Measurements from ENCODE around the gene ANKRD29. TPM values are rescaled to one million over a fixed set of nuclear protein-coding genes. Genes with fewer than 3 reads are reported as not detected.

The ANKRD29 gene
- total RNA-seq, 4 donors from 2014 or later: 13.0 to 22.1 (median 16.8) TPM

- no peaks in the 10 kb centered on the region for H3K9me3 ChIP-seq
- H3K4me1 ChIP-seq: peaks cover 0 to 15% (median 14%) of the 10 kb centered on the region in 4 donors
- no peak for DNase-seq (ENCODE audit: low spot score in 2 of 2)
- peak overlapping the region in 1 of 4 donors; percentile 69 for H3K27ac ChIP-seq
- no peak for TF ChIP-seq EP300 (IDR thresholded peaks at IDR 0.05)
- no peak for TF ChIP-seq CTCF (IDR thresholded peaks at IDR 0.05)
- TF ChIP-seq POLR2A (IDR thresholded peaks at IDR 0.05): no peak
- H3K4me3 ChIP-seq: no peak overlapping the region
- H3K27me3 ChIP-seq: no peaks in the 10 kb centered on the region
- WGBS, 2 donors: 83 to 90% methylated on average over 4 of the region's 4 CpGs
- H3K36me3 ChIP-seq: peaks cover 5 to 65% (median 10%) of the 10 kb centered on the region in 3 donors
Observed at GRCh38 chr18:23573020-23573419, 89.7 kb downstream of the ANKRD29 start.

GRCh38 chr18:23572570-23572969 is 90.1 kb downstream of the ANKRD29 start:
- WGBS, 2 donors: 75 to 84% methylated on average over 5 of the region's 5 CpGs

GRCh38 chr18:23572012-23572411 is 90.7 kb downstream of the ANKRD29 start:
- peaks cover 5 to 71% (median 10%) of the 10 kb centered on the region in 3 donors for H3K36me3 ChIP-seq
- H3K4me3 ChIP-seq: no peak overlapping the region
- TF ChIP-seq POLR2A (IDR thresholded peaks at IDR 0.05): no peak
- no peak for TF ChIP-seq EP300 (IDR thresholded peaks at IDR 0.05)
- TF ChIP-seq CTCF (IDR thresholded peaks at IDR 0.05): no peak
- no peaks in the 10 kb centered on the region for H3K27me3 ChIP-seq
- H3K4me1 ChIP-seq: peaks cover 0 to 15% (median 14%) of the 10 kb centered on the region in 4 donors
- no peaks in the 10 kb centered on the region for H3K9me3 ChIP-seq
- H3K27ac ChIP-seq: no peak overlapping the region
- 69 to 71% methylated on average over 2 of the region's 2 CpGs for WGBS, 2 donors
- no peak for DNase-seq (ENCODE audit: low spot score in 2 of 2)

More at GRCh38 chr18:23572570-23572969, 90.1 kb downstream of the ANKRD29 start:
- TF ChIP-seq CTCF (IDR thresholded peaks at IDR 0.05) (no peak), POLR2A (IDR thresholded peaks at IDR 0.05) (no peak), EP300 (IDR thresholded peaks at IDR 0.05) (no peak)
- Histone ChIP-seq H3K36me3 (peaks cover 5 to 68% (median 10%) of the 10 kb centered on the region in 3 donors), H3K9me3 (no peaks in the 10 kb centered on the region), H3K27ac (no peak overlapping the region), H3K27me3 (no peaks in the 10 kb centered on the region), H3K4me3 (no peak overlapping the region), H3K4me1 (peaks cover 0 to 15% (median 14%) of the 10 kb centered on the region in 4 donors)
- DNase-seq (ENCODE audit: low spot score in 2 of 2): no peak

- DNase-seq (ENCODE audit: low spot score in 2 of 2): no peak
- TF ChIP-seq CTCF (IDR thresholded peaks at IDR 0.05): no peak
- no peak for TF ChIP-seq POLR2A (IDR thresholded peaks at IDR 0.05)
- no peak for TF ChIP-seq EP300 (IDR thresholded peaks at IDR 0.05)
- peaks cover 6 to 73% (median 10%) of the 10 kb centered on the region in 3 donors for H3K36me3 ChIP-seq
- no peaks in the 10 kb centered on the region for H3K27me3 ChIP-seq
- no peak overlapping the region for H3K4me3 ChIP-seq
- 79 to 94% methylated on average over 3 of the region's 3 CpGs for WGBS, 2 donors
- peaks cover 0 to 15% (median 14%) of the 10 kb centered on the region in 4 donors for H3K4me1 ChIP-seq
- no peaks in the 10 kb centered on the region for H3K9me3 ChIP-seq
- no peak overlapping the region for H3K27ac ChIP-seq
Observed at GRCh38 chr18:23570912-23571504, 91.7 kb downstream of the ANKRD29 start.

- Histone ChIP-seq H3K27me3 (no peaks in the 10 kb centered on the region), H3K4me3 (no peak overlapping the region), H3K27ac (no peak overlapping the region), H3K4me1 (peaks cover 0 to 15% (median 6%) of the 10 kb centered on the region in 4 donors), H3K9me3 (no peaks in the 10 kb centered on the region), H3K36me3 (peaks cover 6 to 80% (median 10%) of the 10 kb centered on the region in 3 donors)
- DNase-seq (ENCODE audit: low spot score in 2 of 2): no peak
- TF ChIP-seq EP300 (IDR thresholded peaks at IDR 0.05): no peak
- TF ChIP-seq POLR2A (IDR thresholded peaks at IDR 0.05): no peak
- TF ChIP-seq CTCF (IDR thresholded peaks at IDR 0.05): no peak
- whole genome bisulfite sequencing, 2 donors: 92 to 96% methylated on average over 5 of the region's 5 CpGs
Observed at GRCh38 chr18:23569299-23570063, 93.2 kb downstream of the ANKRD29 start.
